ENCODE measurements around the gene GTPBP6.
"Not testable (repeated sequence)": the region's sequence is repeated elsewhere in the genome, so short reads cannot be mapped to it uniquely, and the experiment has no call there.

The GTPBP6 gene

DNA sequence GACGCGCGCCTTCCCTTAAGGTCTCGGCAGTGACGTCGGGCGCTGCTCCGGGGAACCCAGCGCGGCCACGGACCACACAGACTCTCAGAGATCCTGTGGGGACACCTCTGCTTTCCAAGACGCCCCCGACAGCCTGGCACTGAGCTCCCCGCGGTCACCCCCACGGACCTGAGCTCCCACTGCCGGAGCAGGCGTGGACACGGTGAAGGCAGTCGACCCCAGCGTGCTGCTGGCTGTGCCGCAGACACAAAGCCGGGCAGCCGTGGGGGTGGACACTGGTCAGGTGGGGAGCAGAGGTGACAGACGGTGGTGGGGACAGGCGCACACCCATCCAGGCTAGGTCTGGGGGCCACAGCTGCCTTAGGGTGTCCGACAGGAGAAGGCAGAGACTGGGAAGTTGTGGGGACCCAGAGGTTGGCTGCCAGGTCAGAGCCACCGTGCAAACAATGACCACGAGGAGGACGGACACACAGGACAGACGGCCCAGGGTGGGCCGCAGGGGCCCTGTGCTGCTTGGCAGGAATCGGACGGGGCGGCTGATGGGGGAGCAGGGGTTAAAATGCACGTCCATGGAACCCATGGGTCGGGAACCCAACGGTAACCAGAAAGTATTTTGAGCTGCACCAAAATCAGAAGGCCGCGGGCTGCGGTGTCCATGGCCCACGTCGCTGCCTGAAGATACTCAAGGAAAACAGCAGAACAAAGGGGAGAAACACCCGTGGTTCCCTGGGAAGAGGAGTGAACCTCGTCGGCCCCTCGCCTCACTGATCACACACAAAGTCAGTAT lies 16.6 kb upstream of the GTPBP6 start:
- DNase-seq (ENCODE audit: low read depth in 2 of 2) = no peak

GRCh38 chrX:334331-334891 lies 15.8 kb upstream of the GTPBP6 start:
- no peak for DNase-seq (ENCODE audit: low read depth in 2 of 2)

DNA sequence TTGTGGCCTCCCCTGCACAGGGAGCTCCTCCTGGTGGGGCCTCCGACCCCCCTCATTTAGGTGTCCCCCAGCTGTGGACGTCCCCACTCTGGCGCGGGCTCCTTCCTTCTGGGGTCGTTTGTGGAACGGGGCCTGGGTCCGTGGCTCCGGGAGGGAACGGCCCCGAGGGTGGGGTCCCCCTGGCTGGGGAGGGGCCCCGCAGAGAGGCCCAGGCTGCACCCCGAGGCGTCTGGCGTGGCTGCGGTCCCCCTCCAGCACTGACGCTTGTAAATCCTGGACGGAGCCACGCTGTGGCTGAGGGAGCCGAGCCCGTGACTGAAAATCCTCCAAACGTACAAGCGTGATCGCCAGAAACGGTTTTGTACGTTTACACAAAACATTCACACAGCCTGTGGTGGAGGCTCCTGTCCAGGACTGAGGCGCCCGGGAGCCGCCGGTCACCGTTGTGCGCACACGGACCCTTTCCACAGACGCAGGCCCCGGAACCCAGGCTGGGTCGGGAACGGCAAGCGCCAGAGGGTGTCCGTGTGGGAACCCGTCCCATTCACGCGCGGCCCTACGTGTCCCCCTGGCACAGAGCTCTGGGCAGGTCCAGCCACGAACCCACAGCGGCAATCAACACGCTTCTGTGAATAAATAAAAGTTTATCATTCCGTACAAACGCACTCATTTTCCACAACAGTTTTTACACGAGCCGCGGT lies 15.2 kb upstream of the GTPBP6 start:
- DNase-seq (ENCODE audit: low read depth in 2 of 2) = no peak

DNA sequence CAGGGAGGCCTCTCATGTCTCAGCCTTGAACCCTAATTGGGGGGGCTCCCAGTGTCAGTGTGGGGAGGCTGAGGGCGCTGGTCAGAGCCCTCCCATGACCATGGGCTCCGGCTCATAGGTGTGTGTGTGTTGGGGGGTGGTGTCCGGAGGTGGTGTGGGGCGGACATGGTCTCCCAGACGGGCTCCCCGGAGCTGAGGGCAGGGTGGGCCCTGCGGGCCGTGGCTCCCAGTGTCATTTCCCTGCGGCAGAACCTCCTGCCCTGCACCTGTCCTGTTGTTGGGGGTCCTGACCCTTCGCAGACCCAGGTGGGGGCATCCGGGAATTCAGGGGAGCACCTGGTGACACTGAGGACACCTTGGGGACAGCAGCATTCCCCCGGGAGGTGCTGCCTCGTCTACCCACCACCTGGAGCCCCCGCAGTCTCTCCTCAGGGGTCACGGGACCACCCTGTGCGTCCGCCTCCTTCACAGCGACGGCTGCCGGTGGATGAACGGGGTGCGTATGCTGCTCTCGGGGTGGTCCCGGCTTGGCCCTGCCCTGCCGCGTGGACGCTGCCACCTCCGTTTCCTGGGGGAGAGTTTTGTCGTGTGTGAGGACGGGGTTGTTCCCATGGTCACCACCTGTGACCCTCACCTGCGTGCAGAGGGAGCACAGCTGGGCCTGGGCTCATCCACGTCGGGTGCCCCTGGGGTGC lies 14.5 kb upstream of the GTPBP6 start:
- DNase-seq (ENCODE audit: low read depth in 2 of 2) = no peak

GRCh38 chrX:332496-332860 lies 13.9 kb upstream of the GTPBP6 start:
- no peak for DNase-seq (ENCODE audit: low read depth in 2 of 2)

GRCh38 chrX:331825-332495 lies 13.4 kb upstream of the GTPBP6 start:
- no peak for DNase-seq (ENCODE audit: low read depth in 2 of 2)

DNA sequence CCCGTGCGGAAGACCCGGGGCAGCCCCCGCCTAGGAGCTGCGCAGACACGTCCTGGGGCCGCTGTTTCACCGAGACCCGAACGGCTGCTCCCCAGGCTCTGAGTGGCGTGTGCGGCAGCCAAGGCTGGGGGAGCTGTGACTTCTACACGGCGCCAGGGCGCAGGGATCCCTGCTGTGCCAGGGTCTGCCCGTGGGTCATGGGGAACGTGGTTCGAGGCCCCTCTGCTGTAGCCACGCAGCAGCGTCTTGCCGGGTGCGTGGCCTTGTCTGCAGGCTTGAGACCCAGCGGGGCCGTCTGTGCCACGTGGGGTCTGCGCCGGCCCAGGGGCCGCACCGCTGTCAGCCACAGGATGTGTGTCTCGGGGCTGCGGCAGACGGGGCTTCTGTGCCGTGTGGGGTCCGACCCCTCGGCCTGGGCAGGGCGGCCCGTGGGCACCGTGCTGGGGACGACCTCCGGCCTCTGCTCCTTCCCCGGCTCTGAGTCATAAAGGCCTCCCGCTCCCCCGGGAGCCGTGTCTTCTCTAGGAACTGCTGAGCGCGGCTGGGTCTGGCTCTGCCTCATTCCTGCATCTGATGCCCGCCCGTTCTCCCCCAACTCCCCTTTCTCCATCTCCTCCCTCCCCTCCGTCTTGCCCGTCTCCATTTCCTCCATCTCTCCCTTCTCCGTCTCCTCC lies 12.7 kb upstream of the GTPBP6 start:
- no peak for DNase-seq (ENCODE audit: low read depth in 2 of 2)

DNA sequence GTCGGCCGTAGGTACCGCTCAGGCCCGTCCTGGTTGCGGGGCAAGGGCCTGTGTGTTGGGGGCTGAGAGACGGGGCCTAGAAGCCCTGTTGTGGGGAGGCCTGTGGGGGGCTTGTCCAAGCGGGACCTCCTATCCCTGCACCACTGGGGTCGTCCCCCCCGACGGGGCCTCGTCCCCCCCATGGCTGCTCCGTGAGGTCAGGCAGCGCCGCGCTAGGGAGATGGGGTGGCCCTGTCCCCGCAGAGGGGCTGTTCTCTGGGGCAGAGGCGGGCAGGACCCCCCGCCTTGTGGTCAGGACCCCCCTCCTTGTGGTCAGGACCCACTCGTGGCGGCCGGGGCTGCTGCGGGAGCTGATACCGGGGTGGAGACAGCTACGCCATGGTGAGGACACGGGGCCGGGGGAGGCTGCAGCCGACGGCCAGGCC lies 12.1 kb upstream of the GTPBP6 start:
- DNase-seq (ENCODE audit: low read depth in 2 of 2) = no peak

- not testable (repeated sequence) for DNase-seq (ENCODE audit: low read depth in 2 of 2)
Measured at GRCh38 chrX:330141-330725, 11.6 kb upstream of the GTPBP6 start.

DNA sequence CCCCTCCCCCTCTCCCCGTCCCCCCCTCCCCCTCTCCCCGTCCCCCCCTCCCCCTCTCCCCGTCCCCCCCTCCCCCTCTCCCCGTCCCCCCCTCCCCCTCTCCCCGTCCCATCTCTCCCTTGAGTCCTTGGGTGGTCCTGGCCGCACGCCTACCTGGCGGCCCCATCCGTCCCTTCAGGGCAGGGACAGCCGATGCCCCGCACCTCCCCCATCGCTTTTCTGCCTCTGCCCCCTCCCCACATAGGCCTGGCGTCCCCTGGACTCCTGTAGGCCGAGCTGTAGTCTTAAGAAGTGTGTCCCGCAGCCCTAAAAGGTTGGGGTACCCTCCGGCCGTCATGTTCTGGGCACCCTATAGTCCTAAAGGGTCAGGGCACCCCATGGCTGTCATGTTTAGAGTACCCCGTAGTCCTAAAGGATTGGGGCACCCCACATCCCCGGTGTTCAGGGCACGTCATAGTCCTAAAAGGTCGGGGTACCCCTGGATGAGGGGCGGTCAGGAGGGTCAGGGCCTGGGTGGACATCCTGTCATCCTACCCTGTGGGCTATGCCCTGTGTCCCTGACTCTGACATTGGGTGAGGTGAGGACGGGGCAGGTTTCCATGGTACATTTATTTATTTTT lies 10.8 kb upstream of the GTPBP6 start:
- no peak for DNase-seq (ENCODE audit: low read depth in 2 of 2)

- no peak for DNase-seq (ENCODE audit: low read depth in 2 of 2)
Measured at GRCh38 chrX:327660-328126, 9.1 kb upstream of the GTPBP6 start.

GRCh38 chrX:324664-325063 lies 6.1 kb upstream of the GTPBP6 start:
- not testable (repeated sequence) for DNase-seq (ENCODE audit: low read depth in 2 of 2)

- peak in 1 of 2 donors; percentile 32 for DNase-seq (ENCODE audit: low read depth in 2 of 2)
Measured at GRCh38 chrX:323721-324628, 5.4 kb upstream of the GTPBP6 start.

GRCh38 chrX:320126-320783 lies 1.7 kb upstream of the GTPBP6 start:
- no peak for DNase-seq (ENCODE audit: low read depth in 2 of 2)

GRCh38 chrX:319579-320125 lies 1.1 kb upstream of the GTPBP6 start:
- DNase-seq (ENCODE audit: low read depth in 2 of 2) = no peak

DNA sequence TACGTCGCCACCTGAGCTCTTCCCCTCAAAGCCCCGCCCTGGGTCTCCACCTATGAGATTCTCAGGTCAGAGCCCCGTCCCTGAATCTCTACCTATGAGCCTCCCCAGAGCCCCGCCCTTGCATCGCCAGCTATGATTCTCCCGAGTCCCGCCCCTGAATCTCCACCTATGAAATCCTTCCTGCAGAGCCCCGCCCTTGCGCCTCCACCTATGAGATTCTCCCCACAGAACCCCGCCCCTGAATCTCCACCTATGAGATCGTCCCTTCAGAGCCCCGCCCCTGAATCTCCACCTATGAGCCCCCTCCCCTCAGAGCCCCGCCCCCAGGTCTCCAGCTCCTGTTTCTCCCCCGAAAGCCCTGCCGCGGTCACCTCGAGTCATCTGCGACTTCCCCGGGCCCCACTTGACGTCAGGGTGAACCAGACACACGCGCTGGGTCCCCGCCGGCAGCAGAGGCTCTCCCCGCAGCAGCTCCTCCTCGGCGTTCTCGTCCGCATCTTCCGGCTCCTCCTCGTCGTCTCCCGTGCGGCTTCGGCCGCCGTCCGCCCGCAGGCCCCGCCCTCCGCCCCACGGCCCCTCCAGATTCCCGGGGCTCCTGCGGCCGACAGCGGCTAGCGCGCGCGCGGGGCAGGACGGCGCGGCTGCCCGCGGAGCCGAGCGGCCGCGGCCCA lies 393 bp downstream of the GTPBP6 start:
- peak; percentile 98 to 99 for DNase-seq (ENCODE audit: low read depth in 2 of 2)

DNA sequence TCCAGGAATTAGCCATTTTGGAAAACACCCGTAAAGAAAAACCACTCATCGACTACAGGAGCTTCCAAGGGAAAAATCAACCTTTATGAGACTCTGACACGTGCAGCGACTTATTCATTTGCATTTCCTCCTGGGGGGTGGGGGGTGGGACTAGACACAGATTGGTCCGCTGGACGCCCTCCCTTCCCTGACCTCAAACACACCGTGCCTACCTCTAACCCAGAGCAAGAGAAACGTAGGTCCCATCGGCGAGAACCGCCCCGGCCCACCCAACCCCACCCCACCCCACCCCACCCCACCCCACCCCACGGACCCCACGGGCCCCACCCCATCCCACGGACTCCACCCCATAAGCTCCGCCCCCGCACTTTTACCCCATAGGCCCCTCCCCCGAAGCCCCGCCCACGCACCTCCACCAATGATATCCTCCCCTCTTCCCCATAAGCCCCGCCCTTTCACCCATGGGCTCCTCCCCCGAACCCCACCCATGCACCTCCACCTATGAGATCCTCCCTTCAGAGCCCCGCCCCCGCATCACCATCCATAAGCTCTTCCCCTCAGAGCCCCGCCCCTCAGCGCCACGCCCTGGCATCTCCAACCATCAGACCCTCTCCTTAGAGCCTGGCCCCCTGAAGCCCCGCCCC lies 1.1 kb downstream of the GTPBP6 start:
- DNase-seq (ENCODE audit: low read depth in 2 of 2) = no peak

Data from stimulated activated CD4-positive, alpha-beta T cell treated with anti-CD3 and anti-CD28 coated beads, Interleukin-4, amount 100 ng/mL, for 48 hours (primary cell).